Panc1 (cell line): ENCODE measurements around the gene WWOX. TPM values are rescaled to one million over a fixed set of nuclear protein-coding genes. Genes with fewer than 3 reads are reported as not detected.

ENCODE experiments used
- ATAC-seq: fragments of 200-7000 bp; cut with Tn5 transposase; 2 replicates; pipeline ENCODE4 v1.9.1; 2020; ENCODE audit warnings: mild to moderate bottlenecking, moderate library complexity
- BruUV-seq: library from RNA; stranded (reverse); fragments of 400-500 nt; replicated peaks from 2 replicates; lab custom pipeline; 2021; lab: Mats Ljungman, UMichigan
- CTCF ChIA-PET: fragments of 300-600 bp; sonication (Branson Sonifier 250); formaldehyde crosslinking; loops from one replicate; lab custom pipeline; 2022; ENCODE audit warnings: antibody characterized with exemption; lab: Charles Lee
- POLR2A ChIA-PET: fragments of 300-600 bp; sonication (Branson Sonifier 250); formaldehyde crosslinking; loops from one replicate; lab custom pipeline; 2022; ENCODE audit warnings: antibody characterized with exemption; lab: Charles Lee
- DNase-seq: peaks from one replicate; pipeline ENCODE4 v3.0.0-alpha.2; 2010; ENCODE audit warnings: low read depth, low spot score
- H3K27ac ChIP-seq: 2 replicates; pipeline ENCODE4 v1.5.1; 2011; ENCODE audit warnings: mild to moderate bottlenecking, low read length, inconsistent platforms
- H3K27me3 ChIP-seq: fragments of 200-500 bp; sonication (Bioruptor generic); 2 replicates; pipeline ENCODE4 v1.6.0; 2014; ENCODE audit warnings: low read length, inconsistent platforms; ENCODE audit not compliant: control insufficient read depth, insufficient read depth
- H3K36me3 ChIP-seq: fragments of 200-500 bp; sonication (Bioruptor generic); 2 replicates; pipeline ENCODE4 v1.5.1; 2014; ENCODE audit warnings: inconsistent platforms, mild to moderate bottlenecking, low read length, moderate library complexity; ENCODE audit not compliant: control insufficient read depth, insufficient read depth
- H3K4me1 ChIP-seq: 2 replicates; pipeline ENCODE4 v1.5.1; 2011; ENCODE audit warnings: inconsistent platforms, mild to moderate bottlenecking, low read length, moderate library complexity; ENCODE audit not compliant: control insufficient read depth, insufficient read depth
- H3K4me3 ChIP-seq, 2 experiments: 2 replicates each; pipeline ENCODE4 v1.5.1; 2011 to 2012; ENCODE audit warnings: low read depth in 2 of 2, low read length in 2 of 2, mild to moderate bottlenecking in 2 of 2, inconsistent platforms in 1 of 2, moderate library complexity in 1 of 2
- H3K9me3 ChIP-seq: fragments of 200-500 bp; sonication (Bioruptor generic); 2 replicates; pipeline ENCODE4 v1.5.1; 2014; ENCODE audit warnings: low read depth, mild to moderate bottlenecking, inconsistent platforms, low read length, moderate library complexity; ENCODE audit not compliant: control insufficient read depth, insufficient read depth
- CTCF ChIP-seq: fragments of 450-650 bp; IDR thresholded peaks from 2 replicates; pipeline ENCODE4 v1.5.1; 2017; ENCODE audit warnings: mild to moderate bottlenecking
- POLR2AphosphoS5 ChIP-seq: IDR thresholded peaks from 2 replicates; pipeline ENCODE4 v1.6.1; 2012; ENCODE audit warnings: mild to moderate bottlenecking, low read depth, low read length, moderate library complexity
- REST ChIP-seq, 2 experiments: IDR thresholded peaks; 2 replicates each; pipeline ENCODE4 v1.6.1; 2011 to 2012; ENCODE audit warnings: low read depth in 2 of 2, control low read depth in 1 of 2, low read length in 1 of 2, mild to moderate bottlenecking in 1 of 2, moderate library complexity in 1 of 2; ENCODE audit not compliant: insufficient read depth in 1 of 2
- SIN3A ChIP-seq: IDR thresholded peaks from 2 replicates; pipeline ENCODE4 v1.6.1; 2012; ENCODE audit warnings: low read depth, mild to moderate bottlenecking, low read length, moderate library complexity, borderline replicate concordance; ENCODE audit not compliant: insufficient read depth
- TCF7L2 ChIP-seq: IDR thresholded peaks from 2 replicates; pipeline ENCODE4 v1.6.1; 2011; ENCODE audit warnings: mild to moderate bottlenecking, low read depth, low read length, inconsistent platforms
- in situ Hi-C: cut with HindIII; loops from 2 replicates; pipeline ENCODE4 v1.10.0; 2016; ENCODE audit warnings: low sequenced_read_pairs, low pct_unique_long_range_greater_than_20kb
- intact Hi-C: fragments of 100-400 bp; cut with micrococcal nuclease; formaldehyde crosslinking; loops from one replicate; pipeline ENCODE4 v1.10.0; 2022; ENCODE audit not compliant: unreplicated experiment
- total RNA-seq: library from RNA; stranded (reverse); gene quantifications from one replicate; pipeline ENCODE4 v1.2.1, GENCODE V29; 2021; ENCODE audit not compliant: unreplicated experiment

Gene WWOX
- total RNA-seq, 1 experiment from 2014 or later: 12.5 TPM

- BruUV-seq: no TSS peak
- in situ Hi-C loops (no loop called here), intact Hi-C loops (no loop called here)
- no peak for TF ChIP-seq REST (IDR thresholded peaks at IDR 0.05; ENCODE audit: insufficient read depth in 1 of 2, low read depth in 2 of 2, low read length in 1 of 2)
- no peak for TF ChIP-seq CTCF
- TF ChIP-seq POLR2AphosphoS5: no peak
- no peak for TF ChIP-seq TCF7L2
- TF ChIP-seq SIN3A: no peak
- no peak overlapping the region for H3K27ac ChIP-seq
- CTCF ChIA-PET: no interaction called here
- H3K4me3 ChIP-seq: no peak overlapping the region
- DNase-seq (no peak), ATAC-seq (no peak)
- H3K27me3 ChIP-seq: no peaks in the 10 kb centered on the region
- H3K9me3 ChIP-seq: no peaks in the 10 kb centered on the region
- POLR2A ChIA-PET: no interaction called here
- no peaks in the 10 kb centered on the region for H3K4me1 ChIP-seq
- no peaks in the 10 kb centered on the region for H3K36me3 ChIP-seq
Observed at GRCh38 chr16:78718141-78718540, 618.7 kb downstream of the WWOX start.

- H3K27me3 ChIP-seq: no peaks in the 10 kb centered on the region
- intact Hi-C loops: no loop called here
- TF ChIP-seq CTCF (no peak), TCF7L2 (no peak), POLR2AphosphoS5 (no peak), REST (IDR thresholded peaks at IDR 0.05; ENCODE audit: insufficient read depth in 1 of 2, low read depth in 2 of 2, low read length in 1 of 2) (no peak), SIN3A (no peak)
- H3K4me3 ChIP-seq: no peak overlapping the region
- in situ Hi-C loops: no loop called here
- no TSS peak for BruUV-seq
- ChIA-PET CTCF (no interaction called here), POLR2A (no interaction called here)
- H3K27ac ChIP-seq: no peak overlapping the region
- no peaks in the 10 kb centered on the region for H3K4me1 ChIP-seq
- no peak for ATAC-seq
- H3K36me3 ChIP-seq: no peaks in the 10 kb centered on the region
- no peaks in the 10 kb centered on the region for H3K9me3 ChIP-seq
- DNase-seq: no peak
Observed at GRCh38 chr16:78720416-78720815, 621.0 kb downstream of the WWOX start.
